Osteoblast (primary cell): ENCODE measurements around the gene PRUNE1. TPM values are rescaled to one million over a fixed set of nuclear protein-coding genes. Genes with fewer than 3 reads are reported as not detected.
A peak's percentile ranks its signal among the peaks of the same experiment; 100 is the strongest.

Experiments
- DNase-seq: peaks from one replicate; pipeline ENCODE4 v3.0.0; 2011; ENCODE audit warnings: low spot score, mixed read lengths; ENCODE audit not compliant: insufficient read length; ENCODE audit errors: missing footprints
- H2AFZ ChIP-seq: 2 replicates; pipeline ENCODE4 v1.6.0; 2011; ENCODE audit warnings: mild to moderate bottlenecking, low read length
- H3K27ac ChIP-seq: 2 replicates; pipeline ENCODE4 v1.5.1; 2011; ENCODE audit warnings: mild to moderate bottlenecking, low read depth, low read length, moderate library complexity
- H3K27me3 ChIP-seq: 2 replicates; pipeline ENCODE4 v1.6.0; 2012; ENCODE audit warnings: mild to moderate bottlenecking, control low read depth, inconsistent platforms, low read length, moderate library complexity; ENCODE audit not compliant: insufficient read depth
- H3K36me3 ChIP-seq: 2 replicates; pipeline ENCODE4 v1.5.1; 2011; ENCODE audit warnings: mild to moderate bottlenecking, low read length, control low read depth, moderate library complexity; ENCODE audit not compliant: insufficient read depth
- H3K4me1 ChIP-seq: 2 replicates; pipeline ENCODE4 v1.5.1; 2011; ENCODE audit warnings: mild to moderate bottlenecking, low read length, control low read depth, moderate library complexity; ENCODE audit not compliant: insufficient read depth
- H3K4me2 ChIP-seq: 2 replicates; pipeline ENCODE4 v1.6.0; 2011; ENCODE audit warnings: mild to moderate bottlenecking, low read length; ENCODE audit not compliant: insufficient read depth
- H3K4me3 ChIP-seq: fragments of 200-600 bp; sonication (generic); 3 replicates; pipeline ENCODE4 v1.5.1; 2012; ENCODE audit warnings: mild to moderate bottlenecking, low read length, inconsistent platforms; ENCODE audit not compliant: insufficient read depth
- H3K79me2 ChIP-seq: 2 replicates; pipeline ENCODE4 v1.6.0; 2012; ENCODE audit warnings: mild to moderate bottlenecking, low read length, control low read depth, inconsistent platforms; ENCODE audit not compliant: insufficient read depth
- H3K9me3 ChIP-seq: 2 replicates; pipeline ENCODE4 v1.5.1; 2011; ENCODE audit warnings: low read depth, low read length, control low read depth
- H4K20me1 ChIP-seq: 2 replicates; pipeline ENCODE4 v1.6.0; 2012; ENCODE audit warnings: mild to moderate bottlenecking, low read length, control low read depth; ENCODE audit not compliant: insufficient read depth
- total RNA-seq: library from RNA; depleted of rRNA; stranded (reverse); fragments of >200 nt; gene quantifications from 2 replicates; pipeline ENCODE4 v1.2.3, GENCODE V29; 2012
- TF ChIP-seq, protein P1 (sequence below): IDR thresholded peaks from 2 replicates; pipeline ENCODE4 v1.5.1; 2011; ENCODE audit warnings: mild to moderate bottlenecking, low read depth, low read length, moderate library complexity; ENCODE audit errors: extremely low read depth

Gene PRUNE1
- total RNA-seq, 1 donor: 11.6 TPM

DNA sequence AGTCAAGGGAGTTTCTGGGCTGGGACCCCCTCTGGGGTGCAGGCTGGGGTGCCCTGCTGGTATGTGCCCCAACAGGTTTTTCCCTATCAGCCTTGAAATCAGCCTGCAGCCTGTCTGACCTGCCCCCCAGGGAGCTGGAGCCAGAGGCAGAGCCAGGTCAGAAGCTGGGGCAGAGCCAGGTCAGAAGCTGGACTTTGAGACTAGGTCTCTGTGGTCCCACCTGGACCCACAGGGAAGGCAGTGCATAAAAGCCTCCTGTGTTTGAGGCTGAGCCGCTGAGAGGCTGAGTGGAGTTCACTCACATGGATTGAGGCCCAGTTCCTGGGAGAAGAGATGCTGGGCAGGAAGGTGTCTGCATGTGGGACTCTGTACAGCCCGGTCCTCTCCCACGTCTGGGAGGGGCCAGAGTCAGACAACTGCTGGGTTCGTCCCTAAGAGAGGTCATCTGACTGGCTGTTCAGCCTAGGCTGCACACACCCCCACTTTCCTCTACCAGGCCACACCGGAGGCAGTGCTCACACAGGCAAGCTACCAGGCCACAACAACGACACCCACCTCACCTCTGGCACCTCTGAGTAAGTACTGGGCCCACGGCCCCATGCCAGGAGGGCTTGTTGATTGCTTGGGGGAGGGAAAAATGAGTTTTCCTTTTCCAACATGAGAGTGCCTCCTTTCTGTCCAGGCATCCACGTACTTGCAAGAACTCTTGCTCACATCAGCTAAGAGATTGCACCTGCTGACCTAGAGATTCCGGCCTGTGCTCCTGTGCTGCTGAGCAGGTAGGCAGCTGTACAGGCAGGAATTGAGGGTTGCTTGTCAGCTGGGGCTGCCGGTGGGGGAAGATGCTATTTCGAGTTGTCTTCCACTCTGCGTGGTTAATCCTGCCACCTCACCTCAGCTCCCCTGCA is 26.2 kb upstream of the PRUNE1 start, which contains the start of gene ANXA9:
TSS of gene ANXA9 (plus strand) at position 488 of the 908 bp plus-strand sequence. CDS start 814 bp downstream, outside the sequence.
- DNase-seq: peak; percentile 58
- H3K27ac ChIP-seq: no peak within 1 kb of the TSS
- H3K4me2 ChIP-seq: no peak within 1 kb of the TSS
- H3K27me3 ChIP-seq: no peaks in the 10 kb centered on the region
- no peaks in the 10 kb centered on the region for H3K9me3 ChIP-seq
- TF ChIP-seq, protein P1, sequence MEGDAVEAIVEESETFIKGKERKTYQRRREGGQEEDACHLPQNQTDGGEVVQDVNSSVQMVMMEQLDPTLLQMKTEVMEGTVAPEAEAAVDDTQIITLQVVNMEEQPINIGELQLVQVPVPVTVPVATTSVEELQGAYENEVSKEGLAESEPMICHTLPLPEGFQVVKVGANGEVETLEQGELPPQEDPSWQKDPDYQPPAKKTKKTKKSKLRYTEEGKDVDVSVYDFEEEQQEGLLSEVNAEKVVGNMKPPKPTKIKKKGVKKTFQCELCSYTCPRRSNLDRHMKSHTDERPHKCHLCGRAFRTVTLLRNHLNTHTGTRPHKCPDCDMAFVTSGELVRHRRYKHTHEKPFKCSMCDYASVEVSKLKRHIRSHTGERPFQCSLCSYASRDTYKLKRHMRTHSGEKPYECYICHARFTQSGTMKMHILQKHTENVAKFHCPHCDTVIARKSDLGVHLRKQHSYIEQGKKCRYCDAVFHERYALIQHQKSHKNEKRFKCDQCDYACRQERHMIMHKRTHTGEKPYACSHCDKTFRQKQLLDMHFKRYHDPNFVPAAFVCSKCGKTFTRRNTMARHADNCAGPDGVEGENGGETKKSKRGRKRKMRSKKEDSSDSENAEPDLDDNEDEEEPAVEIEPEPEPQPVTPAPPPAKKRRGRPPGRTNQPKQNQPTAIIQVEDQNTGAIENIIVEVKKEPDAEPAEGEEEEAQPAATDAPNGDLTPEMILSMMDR: no peak
- no peak within 1 kb of the TSS for H3K4me3 ChIP-seq
- H3K4me1 ChIP-seq: peaks cover 34% of the 10 kb centered on the region
- H2AFZ ChIP-seq: peak within 1 kb of the TSS; percentile 59
- no peaks in the 10 kb centered on the region for H3K36me3 ChIP-seq
- no peaks in the 10 kb centered on the region for H3K79me2 ChIP-seq
- no peaks in the 10 kb centered on the region for H4K20me1 ChIP-seq

DNA sequence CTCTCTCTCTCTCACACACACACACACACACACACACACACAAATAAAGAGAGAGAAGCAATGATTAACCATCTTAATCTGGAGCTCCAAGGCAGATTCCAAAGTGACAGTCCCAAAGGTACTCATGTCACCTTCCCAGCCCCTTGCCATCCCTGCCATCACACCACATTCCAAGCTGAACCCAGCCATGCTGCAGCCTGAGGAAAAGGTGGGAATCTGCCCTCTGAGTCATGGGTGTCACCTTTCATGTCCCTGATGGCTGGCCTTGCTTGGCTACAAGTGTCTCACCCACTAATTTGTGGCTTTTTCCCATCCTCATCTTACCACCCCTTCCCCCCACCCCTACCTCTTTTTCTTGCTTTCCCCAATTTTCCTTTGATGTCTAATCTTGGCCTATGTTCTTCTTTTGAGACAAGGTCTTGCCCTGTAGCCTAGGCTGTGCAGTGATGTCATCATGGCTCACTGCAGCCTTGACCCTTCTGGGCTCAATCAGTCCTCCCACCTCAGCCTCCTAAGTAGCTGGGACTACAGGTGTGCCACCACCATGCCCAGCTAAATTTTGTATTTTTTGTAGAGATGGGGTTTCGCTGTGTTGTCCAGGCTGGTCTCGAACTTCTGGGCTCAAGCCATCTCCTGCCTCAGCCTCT is 22.9 kb upstream of the PRUNE1 start:
- DNase-seq: no peak
- Histone ChIP-seq H3K27me3 (no peaks in the 10 kb centered on the region), H3K4me2 (no peak overlapping the region), H4K20me1 (no peaks in the 10 kb centered on the region), H3K36me3 (no peaks in the 10 kb centered on the region), H3K4me1 (peaks cover 11% of the 10 kb centered on the region), H2AFZ (no peak overlapping the region), H3K79me2 (no peaks in the 10 kb centered on the region), H3K27ac (no peak overlapping the region), H3K4me3 (no peak overlapping the region), H3K9me3 (no peaks in the 10 kb centered on the region)
- TF ChIP-seq, protein P1: no peak

DNA sequence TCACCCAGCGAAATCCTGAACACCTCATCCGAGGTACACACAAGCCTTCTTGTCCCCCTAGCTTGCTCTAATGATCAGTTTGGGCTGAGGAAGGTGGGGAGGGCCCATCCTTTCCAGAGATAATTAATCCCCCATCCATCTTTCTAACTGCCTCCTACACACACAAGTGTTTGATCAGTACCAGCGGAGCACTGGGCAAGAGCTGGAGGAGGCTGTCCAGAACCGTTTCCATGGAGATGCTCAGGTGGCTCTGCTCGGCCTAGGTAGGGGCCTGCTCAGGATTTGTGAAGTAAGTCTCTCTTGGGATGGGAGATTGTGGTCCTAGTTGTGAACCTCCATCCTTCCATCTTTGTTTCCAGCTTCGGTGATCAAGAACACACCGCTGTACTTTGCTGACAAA is 20.3 kb upstream of the PRUNE1 start:
- no peaks in the 10 kb centered on the region for H3K27me3 ChIP-seq
- no peak overlapping the region for H3K27ac ChIP-seq
- TF ChIP-seq, protein P1: no peak
- H2AFZ ChIP-seq: no peak overlapping the region
- DNase-seq: no peak
- no peaks in the 10 kb centered on the region for H3K36me3 ChIP-seq
- no peak overlapping the region for H3K4me3 ChIP-seq
- H3K4me2 ChIP-seq: no peak overlapping the region
- no peaks in the 10 kb centered on the region for H3K79me2 ChIP-seq
- H3K9me3 ChIP-seq: no peaks in the 10 kb centered on the region
- no peaks in the 10 kb centered on the region for H3K4me1 ChIP-seq
- H4K20me1 ChIP-seq: no peaks in the 10 kb centered on the region

DNA sequence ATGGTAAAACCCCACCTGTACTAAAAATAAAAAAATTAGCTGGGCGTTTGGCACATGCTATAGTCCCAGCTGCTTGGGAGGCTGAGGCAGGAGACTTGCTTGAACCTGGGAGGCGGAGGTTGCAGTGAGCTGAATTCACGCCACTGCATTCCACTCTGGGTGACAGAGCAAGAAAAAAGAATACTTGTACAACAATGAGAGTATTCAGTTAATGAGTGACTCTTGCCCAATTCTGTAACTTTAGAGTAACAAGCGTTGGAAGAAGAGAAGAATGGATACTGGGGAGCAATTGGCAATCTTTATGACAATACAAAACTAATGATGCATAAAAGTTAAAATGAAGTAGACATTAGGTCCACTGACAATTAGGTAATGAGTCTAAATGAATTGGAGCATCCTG is 15.6 kb upstream of the PRUNE1 start:
- Histone ChIP-seq H3K36me3 (no peaks in the 10 kb centered on the region), H3K27ac (no peak overlapping the region), H3K27me3 (no peaks in the 10 kb centered on the region), H3K79me2 (no peaks in the 10 kb centered on the region), H2AFZ (no peak overlapping the region), H4K20me1 (no peaks in the 10 kb centered on the region), H3K4me1 (no peaks in the 10 kb centered on the region), H3K4me2 (no peak overlapping the region), H3K4me3 (no peak overlapping the region), H3K9me3 (no peaks in the 10 kb centered on the region)
- TF ChIP-seq, protein P1: no peak
- DNase-seq: no peak
